ENCODE measurements around the gene MDC1. TPM values are rescaled to one million over a fixed set of nuclear protein-coding genes. Genes with fewer than 3 reads are reported as not detected.
"Not testable (repeated sequence)": the region's sequence is repeated elsewhere in the genome, so short reads cannot be mapped to it uniquely, and the experiment has no call there.

Gene MDC1
- total RNA-seq, 2 donors from 2014 or later: 11.4 to 18.1 TPM

DNA sequence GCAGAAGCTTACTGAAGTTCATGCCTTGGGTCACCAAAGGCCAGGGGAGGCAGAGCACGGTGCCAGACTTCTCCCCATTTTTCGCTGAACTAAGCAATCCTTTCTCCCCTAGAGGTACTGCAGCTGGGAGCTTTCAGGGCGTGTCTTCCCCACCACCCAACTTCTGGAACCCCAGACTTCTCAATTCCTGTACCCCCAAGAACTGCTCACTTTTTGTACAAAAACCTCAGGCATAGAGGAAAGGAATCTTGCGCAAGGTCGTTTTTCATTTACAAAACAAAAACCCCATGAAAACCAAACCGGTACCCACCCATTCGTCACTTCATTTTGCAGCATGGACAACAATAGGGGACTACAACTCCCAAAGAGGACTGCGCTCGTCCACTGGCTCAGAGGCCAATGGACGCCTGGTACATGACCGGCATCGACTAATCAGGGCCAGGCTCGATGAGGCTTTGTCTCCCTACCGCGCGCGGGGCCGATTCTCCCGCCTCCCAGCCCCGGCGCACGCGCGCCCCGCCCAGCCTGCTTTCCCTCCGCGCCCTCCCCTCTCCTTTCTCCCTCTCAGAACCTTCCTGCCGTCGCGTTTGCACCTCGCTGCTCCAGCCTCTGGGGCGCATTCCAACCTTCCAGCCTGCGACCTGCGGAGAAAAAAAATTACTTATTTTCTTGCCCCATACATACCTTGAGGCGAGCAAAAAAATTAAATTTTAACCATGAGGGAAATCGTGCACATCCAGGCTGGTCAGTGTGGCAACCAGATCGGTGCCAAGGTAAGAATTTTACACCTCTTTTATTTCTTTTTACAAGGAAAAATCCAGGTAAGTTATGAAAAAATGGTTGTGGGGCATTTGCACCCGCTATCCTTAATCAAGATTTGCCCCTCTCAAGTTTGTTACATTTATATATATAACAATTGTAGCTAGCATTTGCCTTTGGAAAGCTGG lies 3.0 kb upstream of the MDC1 start, which contains the start of gene TUBB:
Gene TUBB (plus strand): TSS at position 562 of the 947 bp plus-strand sequence. CDS start 155 bp downstream, at position 717.
- Histone ChIP-seq H3K4me1 (peaks cover 60% of the 10 kb centered on the region), H3K36me3 (replicated peaks in 1 of 2; ENCODE audit: insufficient read depth in 1 of 2, low read depth in 2 of 2) (peaks cover 9 to 19% of the 10 kb centered on the region in 2 donors), H3K4me3 (peak within 1 kb of the TSS; percentile 80 to 86), H3K27ac (peak within 1 kb of the TSS; percentile 90 to 97 (median 90)), H3K27me3 (no peaks in the 10 kb centered on the region), H3K9me3 (no peaks in the 10 kb centered on the region)
- TF ChIP-seq, protein P1, sequence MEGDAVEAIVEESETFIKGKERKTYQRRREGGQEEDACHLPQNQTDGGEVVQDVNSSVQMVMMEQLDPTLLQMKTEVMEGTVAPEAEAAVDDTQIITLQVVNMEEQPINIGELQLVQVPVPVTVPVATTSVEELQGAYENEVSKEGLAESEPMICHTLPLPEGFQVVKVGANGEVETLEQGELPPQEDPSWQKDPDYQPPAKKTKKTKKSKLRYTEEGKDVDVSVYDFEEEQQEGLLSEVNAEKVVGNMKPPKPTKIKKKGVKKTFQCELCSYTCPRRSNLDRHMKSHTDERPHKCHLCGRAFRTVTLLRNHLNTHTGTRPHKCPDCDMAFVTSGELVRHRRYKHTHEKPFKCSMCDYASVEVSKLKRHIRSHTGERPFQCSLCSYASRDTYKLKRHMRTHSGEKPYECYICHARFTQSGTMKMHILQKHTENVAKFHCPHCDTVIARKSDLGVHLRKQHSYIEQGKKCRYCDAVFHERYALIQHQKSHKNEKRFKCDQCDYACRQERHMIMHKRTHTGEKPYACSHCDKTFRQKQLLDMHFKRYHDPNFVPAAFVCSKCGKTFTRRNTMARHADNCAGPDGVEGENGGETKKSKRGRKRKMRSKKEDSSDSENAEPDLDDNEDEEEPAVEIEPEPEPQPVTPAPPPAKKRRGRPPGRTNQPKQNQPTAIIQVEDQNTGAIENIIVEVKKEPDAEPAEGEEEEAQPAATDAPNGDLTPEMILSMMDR (IDR thresholded peaks at IDR 0.05): peak in 4 of 7 experiments; percentile 27 to 42 (median 34)
- TF ChIP-seq POLR2A (IDR thresholded peaks at IDR 0.05): peak; percentile 79 to 97 (median 95)
- WGBS, 2 donors: 1 to 2% methylated on average over 35 to 38 of the region's 38 CpGs
- intact Hi-C loops (cut with DNase I): no loop called here
- peak; percentile 75 for ATAC-seq
- peak; percentile 97 to 99 (median 98) for DNase-seq

DNA sequence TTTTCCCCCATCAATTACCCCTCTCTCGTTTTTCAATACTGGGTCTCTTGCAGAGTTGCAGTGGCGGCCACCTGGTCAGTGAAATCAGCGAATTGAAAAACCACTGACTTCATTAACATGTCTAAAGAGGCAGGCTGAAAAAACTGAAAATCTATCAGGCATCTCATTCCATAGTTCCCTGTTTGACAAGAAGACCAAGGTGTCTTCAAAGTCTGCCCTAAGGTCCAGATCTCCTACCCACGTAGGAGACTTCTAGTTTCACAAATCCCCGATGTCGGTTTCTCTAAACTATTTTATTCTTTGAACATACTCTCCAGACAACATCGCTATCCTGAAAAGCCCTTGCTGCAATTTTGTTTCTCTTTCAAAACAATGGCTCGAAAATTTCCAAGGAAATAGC lies 2.3 kb upstream of the MDC1 start:
- no peak for DNase-seq
- Histone ChIP-seq H3K27ac (peak overlapping the region; percentile 35 to 97 (median 76)), H3K4me1 (peaks cover 53% of the 10 kb centered on the region), H3K9me3 (no peaks in the 10 kb centered on the region), H3K36me3 (replicated peaks in 1 of 2; ENCODE audit: insufficient read depth in 1 of 2, low read depth in 2 of 2) (peaks cover 8 to 13% of the 10 kb centered on the region in 2 donors), H3K4me3 (no peak overlapping the region), H3K27me3 (no peaks in the 10 kb centered on the region)
- TF ChIP-seq, protein P1 (IDR thresholded peaks at IDR 0.05): no peak
- no peak for TF ChIP-seq POLR2A (IDR thresholded peaks at IDR 0.05)
- intact Hi-C loops (cut with DNase I): no loop called here
- no peak for ATAC-seq
- WGBS, 2 donors: 31 to 33% methylated on average over 8 of the region's 8 CpGs

DNA sequence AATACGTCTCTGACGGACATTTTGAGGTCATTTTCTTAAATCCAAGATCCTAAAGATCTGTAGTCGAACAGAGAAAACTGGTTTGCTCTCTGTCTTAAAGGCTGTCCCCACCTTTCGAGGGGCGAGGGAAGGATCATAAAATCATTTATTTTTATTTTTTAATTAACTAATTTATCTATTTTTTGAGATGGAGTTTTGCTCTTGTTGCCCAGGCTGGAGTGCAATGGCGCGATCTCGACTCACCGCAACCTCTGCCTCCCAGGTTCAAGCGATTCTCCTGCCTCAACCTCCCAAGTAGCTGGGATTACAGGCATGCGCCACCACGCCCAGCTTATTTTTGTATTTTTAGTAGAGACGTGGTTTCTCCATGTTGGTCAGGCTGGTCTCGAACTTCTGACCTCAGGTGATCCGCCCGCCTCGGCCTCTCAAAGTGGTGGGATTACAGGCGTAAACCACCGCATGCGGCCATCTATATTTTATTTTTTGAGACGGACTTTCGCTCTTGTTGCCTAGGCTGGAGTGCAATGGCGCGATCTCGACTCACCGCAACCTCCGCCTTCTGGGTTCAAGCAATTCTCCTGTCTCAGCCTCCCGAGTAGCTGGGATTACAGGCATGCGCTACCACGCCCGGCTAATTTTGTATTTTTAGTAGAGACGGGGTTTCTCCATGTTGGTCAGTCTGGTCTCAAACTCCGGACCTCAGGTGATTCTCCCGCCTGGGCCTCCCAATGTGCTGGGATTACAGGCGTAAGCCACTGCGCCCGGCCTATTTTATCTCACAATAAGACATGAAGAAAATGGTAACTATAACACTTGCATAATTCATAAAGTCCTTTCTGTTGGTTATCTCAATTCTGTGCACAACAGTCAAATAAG lies 1.0 kb upstream of the MDC1 start:
- intact Hi-C loops (cut with DNase I); DNase-seq; H3K4me3 ChIP-seq; H3K36me3 ChIP-seq (replicated peaks in 1 of 2; ENCODE audit: insufficient read depth in 1 of 2, low read depth in 2 of 2); H3K27me3 ChIP-seq; ATAC-seq; H3K9me3 ChIP-seq: not testable (repeated sequence)
- 76 to 78% methylated on average over 37 of the region's 37 CpGs for WGBS, 2 donors
- peaks cover 41% of the 10 kb centered on the region for H3K4me1 ChIP-seq
- H3K27ac ChIP-seq: peak overlapping the region; percentile 80 to 97 (median 94)

DNA sequence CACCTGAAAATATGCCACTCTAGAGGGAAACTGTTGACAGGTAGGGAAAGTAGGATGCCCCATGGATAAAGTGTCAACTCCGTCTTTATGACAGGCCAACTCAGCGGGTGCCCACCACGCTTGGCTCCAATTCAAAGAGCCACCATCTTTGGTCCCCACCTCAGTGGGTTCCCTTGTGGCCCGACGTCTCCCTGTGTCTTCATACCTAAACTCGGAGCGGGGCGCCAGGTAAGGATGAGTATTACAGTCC lies 277 bp downstream of the MDC1 start:
- ATAC-seq (no peak), DNase-seq (no peak)
- Histone ChIP-seq H3K36me3 (replicated peaks in 1 of 2; ENCODE audit: insufficient read depth in 1 of 2, low read depth in 2 of 2) (peaks cover 0 to 3% of the 10 kb centered on the region in 2 donors), H3K27ac (peak overlapping the region; percentile 90 to 97 (median 94)), H3K4me1 (peaks cover 30% of the 10 kb centered on the region), H3K4me3 (peak overlapping the region; percentile 24 to 64), H3K27me3 (no peaks in the 10 kb centered on the region), H3K9me3 (no peaks in the 10 kb centered on the region)
- TF ChIP-seq POLR2A (IDR thresholded peaks at IDR 0.05): no peak
- TF ChIP-seq, protein P1 (IDR thresholded peaks at IDR 0.05): no peak
- intact Hi-C loops (cut with DNase I): no loop called here
- WGBS, 2 donors: 1 to 3% methylated on average over 8 of the region's 8 CpGs

DNA sequence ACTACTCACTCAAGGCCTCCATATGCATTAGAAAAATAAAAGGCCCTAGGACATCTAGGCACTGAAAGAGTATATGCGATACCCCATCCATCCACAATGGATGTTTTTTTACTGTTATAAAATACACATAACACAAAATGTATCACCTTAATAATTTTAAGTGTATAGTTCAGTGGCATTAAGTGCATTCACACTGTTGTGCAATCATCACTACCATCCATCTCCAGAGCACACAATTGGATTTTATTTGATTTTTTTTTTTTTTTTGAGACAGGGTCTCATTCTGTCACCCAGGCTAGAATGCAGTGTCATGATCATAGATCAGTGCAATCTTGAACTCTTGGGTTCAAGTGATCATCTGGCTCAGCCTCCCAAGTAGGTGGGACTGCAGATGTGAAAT lies 2.8 kb downstream of the MDC1 start:
- Histone ChIP-seq H3K27me3 (no peaks in the 10 kb centered on the region), H3K4me1 (peaks cover 31% of the 10 kb centered on the region), H3K4me3 (no peak overlapping the region), H3K36me3 (replicated peaks in 1 of 2; ENCODE audit: insufficient read depth in 1 of 2, low read depth in 2 of 2) (peaks cover 0 to 3% of the 10 kb centered on the region in 2 donors), H3K9me3 (no peaks in the 10 kb centered on the region), H3K27ac (no peak overlapping the region)
- intact Hi-C loops (cut with DNase I): no loop called here
- no peak for TF ChIP-seq POLR2A (IDR thresholded peaks at IDR 0.05)
- TF ChIP-seq, protein P1 (IDR thresholded peaks at IDR 0.05): no peak
- ATAC-seq (no peak), DNase-seq (no peak)
- WGBS, 2 donors: 94 to 100% methylated on average over 1 of the region's 1 CpG

Data from body of pancreas (tissue), 4 donors.